ENCODE data around the gene FAM234B.

GRCh38 chr12:13124656-13125505, 80.7 kb downstream of the FAM234B start:
- TF ChIP-seq CTCF (IDR thresholded peaks at IDR 0.05) (no peak), POLR2A (IDR thresholded peaks at IDR 0.05) (no peak)
